Activated T-helper 2 cell treated with anti-CD3 and anti-CD28 coated beads, Interferon-gamma antibody, Interleukin-2, Interleukin-4, amounts not matched to agents 10 μg/mL and 5 μg/mL and 100 μg/mL, durations not matched to agents 14 hours and 24 hours and 36 hours (primary cell): ENCODE measurements around the gene SCRN2. TPM values are rescaled to one million over a fixed set of nuclear protein-coding genes. Genes with fewer than 3 reads are reported as not detected.
A peak's percentile ranks its signal among the peaks of the same experiment; 100 is the strongest.

Experiments
- DNase-seq: peaks from one replicate; pipeline ENCODE4 v3.0.0; 2021; ENCODE audit warnings: low spot score
- H3K27ac Mint-ChIP-seq: one replicate; pipeline ENCODE4 v1.8.0; 2021; ENCODE audit warnings: mixed read lengths
- H3K27me3 Mint-ChIP-seq: one replicate; pipeline ENCODE4 v1.8.0; 2021; ENCODE audit warnings: low read depth, mixed read lengths
- H3K36me3 Mint-ChIP-seq: one replicate; pipeline ENCODE4 v1.8.0; 2021; ENCODE audit warnings: low read depth, mixed read lengths
- H3K4me1 Mint-ChIP-seq: one replicate; pipeline ENCODE4 v1.8.0; 2021; ENCODE audit warnings: low read depth, mixed read lengths
- H3K4me3 Mint-ChIP-seq: one replicate; pipeline ENCODE4 v1.8.0; 2021; ENCODE audit warnings: low read depth, mild to moderate bottlenecking, moderate library complexity, mixed read lengths
- H3K9me3 Mint-ChIP-seq: one replicate; pipeline ENCODE4 v1.8.0; 2021; ENCODE audit warnings: mixed read lengths
- intact Hi-C: fragments of 100-400 bp; cut with micrococcal nuclease; formaldehyde crosslinking; loops from one replicate; pipeline ENCODE4 v1.15.1; 2023
- total RNA-seq: library from RNA; stranded (reverse); gene quantifications from 2 replicates; pipeline ENCODE4 v1.2.3, GENCODE V29; 2022

The SCRN2 gene
- total RNA-seq, 1 donor from 2014 or later = 27.5 TPM

DNA sequence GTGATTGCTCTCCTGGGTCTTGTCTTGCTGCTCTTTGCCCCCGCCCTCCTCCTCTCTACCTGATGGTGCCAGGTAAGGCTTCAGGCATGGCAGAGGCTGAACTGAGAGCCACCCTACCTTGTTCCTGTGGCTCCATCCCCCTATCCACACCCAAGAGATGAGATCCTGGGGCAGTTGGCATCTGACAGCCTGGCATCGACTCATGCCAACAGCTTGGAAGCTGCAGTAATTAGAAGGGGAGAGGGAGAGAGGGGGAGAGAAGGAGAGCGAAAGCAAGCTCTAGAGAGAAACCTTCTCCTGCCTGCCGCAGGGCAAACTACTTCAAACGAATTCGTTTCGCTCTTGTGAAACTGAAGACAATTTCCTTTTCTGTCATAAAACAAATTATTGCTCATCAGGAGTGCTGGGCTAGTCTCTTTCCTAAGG lies 23.7 kb upstream of the SCRN2 start:
- DNase-seq = no peak
- Mint-ChIP-seq H3K27me3 (peaks cover 16% of the 10 kb centered on the region), H3K4me3 (no peak overlapping the region), H3K4me1 (peaks cover 12% of the 10 kb centered on the region), H3K27ac (no peak overlapping the region), H3K36me3 (no peaks in the 10 kb centered on the region), H3K9me3 (no peaks in the 10 kb centered on the region)
- intact Hi-C loops = no loop called here

DNA sequence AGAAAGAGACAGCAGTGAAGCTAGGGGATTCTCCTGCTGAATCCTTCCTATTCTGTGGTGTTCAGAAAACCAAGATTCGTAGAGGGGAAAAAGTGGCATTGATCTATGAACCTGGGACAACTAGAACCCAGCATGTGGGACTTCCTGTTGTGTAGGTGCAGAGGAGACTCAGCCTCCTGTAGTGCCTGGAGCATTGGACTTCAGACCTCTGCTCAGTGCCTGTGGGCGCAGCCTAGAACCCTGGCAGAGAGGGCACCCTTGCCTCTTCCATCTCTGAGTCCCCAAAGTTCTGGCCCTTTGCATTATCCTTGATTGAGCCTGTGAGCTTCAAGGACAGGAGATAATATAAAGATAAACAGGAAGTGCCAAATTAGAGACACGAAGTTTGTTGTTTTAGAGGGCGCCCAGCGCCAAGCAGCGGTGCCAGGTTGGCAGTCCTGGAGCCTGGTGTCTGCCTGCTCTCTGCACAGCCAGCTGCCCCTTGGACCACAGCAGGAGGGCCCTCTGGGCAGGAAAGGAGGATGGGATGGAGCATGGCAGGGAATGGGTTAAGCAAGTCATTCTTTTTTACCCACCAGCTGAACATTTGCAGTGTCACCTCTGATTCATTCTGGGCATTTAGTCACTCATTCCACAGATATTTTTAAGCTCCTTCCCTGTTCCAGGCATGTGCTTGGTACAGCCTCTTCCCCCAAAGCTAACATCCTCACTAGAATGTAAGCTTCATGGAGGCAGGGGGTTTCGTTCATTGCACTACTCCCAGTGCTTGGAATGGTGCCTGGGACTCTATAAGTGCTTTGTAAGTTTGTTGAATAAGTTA lies 21.8 kb upstream of the SCRN2 start:
- H3K4me1 Mint-ChIP-seq = peaks cover 12% of the 10 kb centered on the region
- no peaks in the 10 kb centered on the region for H3K36me3 Mint-ChIP-seq
- H3K27ac Mint-ChIP-seq = no peak overlapping the region
- DNase-seq = no peak
- no peak overlapping the region for H3K4me3 Mint-ChIP-seq
- peaks cover 20% of the 10 kb centered on the region for H3K27me3 Mint-ChIP-seq
- no peaks in the 10 kb centered on the region for H3K9me3 Mint-ChIP-seq
- intact Hi-C loops = no loop called here

DNA sequence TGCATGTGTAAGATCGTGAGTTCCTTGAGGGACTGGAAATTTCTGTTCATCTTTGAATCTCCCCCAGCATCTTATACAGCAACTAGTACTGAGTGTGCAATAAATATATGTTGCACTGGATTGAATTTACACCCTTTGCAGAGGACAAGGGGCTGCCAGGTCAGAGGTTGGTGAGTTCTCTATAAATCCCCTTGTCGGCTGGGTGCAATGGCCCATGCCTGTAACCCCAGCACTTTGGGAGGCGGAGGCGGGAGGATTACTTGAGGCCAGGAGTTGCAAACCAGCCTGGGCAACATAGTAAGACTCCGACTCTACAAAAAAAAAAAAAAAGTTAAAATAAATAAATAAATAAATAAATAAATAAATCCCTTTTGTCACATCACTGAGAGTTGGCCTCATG lies 19.3 kb upstream of the SCRN2 start:
- H3K36me3 Mint-ChIP-seq = no peaks in the 10 kb centered on the region
- no peak overlapping the region for H3K27ac Mint-ChIP-seq
- DNase-seq = no peak
- H3K4me1 Mint-ChIP-seq = peaks cover 9% of the 10 kb centered on the region
- peaks cover 33% of the 10 kb centered on the region for H3K27me3 Mint-ChIP-seq
- H3K4me3 Mint-ChIP-seq = no peak overlapping the region
- no peaks in the 10 kb centered on the region for H3K9me3 Mint-ChIP-seq
- intact Hi-C loops = no loop called here

DNA sequence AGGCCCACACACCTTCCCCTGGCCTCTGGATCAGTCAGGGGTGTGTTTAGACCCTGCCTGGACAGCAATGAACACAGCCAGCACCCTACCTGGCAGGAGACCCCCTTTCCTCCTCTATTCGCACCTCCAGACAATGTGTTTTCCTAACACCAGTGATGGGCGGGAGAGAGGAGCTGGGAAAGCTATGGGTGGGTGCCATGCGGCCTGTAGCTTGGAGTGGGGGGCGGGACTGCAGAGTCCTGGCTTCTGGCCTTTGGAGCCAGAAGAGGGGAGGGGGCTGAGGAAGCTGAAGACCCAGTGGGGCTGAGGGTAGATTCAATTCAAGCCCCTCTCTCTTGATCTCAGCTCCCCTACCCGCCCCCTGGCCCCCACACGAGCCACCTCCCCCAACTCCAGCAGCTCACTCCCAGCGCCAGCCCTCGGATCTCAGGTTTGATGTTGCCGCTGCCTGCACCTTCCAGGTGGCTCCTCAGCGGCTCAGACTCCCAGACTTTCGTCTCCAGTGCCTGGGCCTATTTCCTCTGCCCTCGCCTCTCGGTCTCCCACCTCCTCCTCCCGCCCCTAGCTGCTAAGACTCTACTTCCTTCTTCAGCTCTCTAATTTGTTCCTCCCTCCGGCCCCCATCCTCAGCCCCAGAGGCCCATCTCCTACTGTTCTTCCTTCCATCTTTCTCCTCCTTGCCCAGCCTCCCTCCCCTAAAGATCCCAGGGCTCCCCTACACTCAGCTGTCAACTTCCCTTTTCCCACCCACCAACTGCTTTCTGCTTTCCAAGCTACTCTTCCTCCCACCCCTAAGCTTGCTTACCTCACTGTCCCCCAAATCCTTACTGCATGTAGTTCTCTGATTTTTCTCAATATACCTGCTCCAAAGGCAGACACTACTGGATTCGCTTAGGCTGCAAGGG lies 16.7 kb upstream of the SCRN2 start:
- Mint-ChIP-seq H3K4me3 (no peak overlapping the region), H3K27ac (no peak overlapping the region), H3K36me3 (no peaks in the 10 kb centered on the region), H3K4me1 (peaks cover 4% of the 10 kb centered on the region), H3K9me3 (no peaks in the 10 kb centered on the region), H3K27me3 (peaks cover 58% of the 10 kb centered on the region)
- intact Hi-C loops = no loop called here
- DNase-seq = no peak

DNA sequence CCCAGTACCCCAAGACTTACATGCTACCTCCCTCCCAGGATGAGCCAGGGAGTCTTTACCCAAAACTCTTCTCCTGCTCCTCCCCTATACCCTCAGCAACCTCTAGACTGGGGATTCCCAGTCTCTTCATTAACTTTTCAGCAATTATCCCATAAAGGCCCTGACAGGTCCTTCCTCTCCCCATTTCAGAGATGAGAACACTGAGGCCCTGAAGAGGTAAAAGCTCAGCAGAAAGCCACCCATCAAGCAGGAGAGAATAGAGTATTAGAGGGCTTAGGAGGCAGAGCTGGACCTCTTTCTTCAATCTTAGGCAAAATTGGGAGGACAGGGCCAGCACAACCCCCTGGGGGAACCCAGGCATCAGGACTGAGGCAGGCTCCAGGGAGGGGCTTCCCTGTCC lies 15.8 kb upstream of the SCRN2 start:
- Mint-ChIP-seq H3K27me3 (peaks cover 68% of the 10 kb centered on the region), H3K9me3 (no peaks in the 10 kb centered on the region), H3K27ac (no peak overlapping the region), H3K36me3 (no peaks in the 10 kb centered on the region), H3K4me3 (no peak overlapping the region), H3K4me1 (peaks cover 12% of the 10 kb centered on the region)
- no peak for DNase-seq
- intact Hi-C loops = no loop called here

DNA sequence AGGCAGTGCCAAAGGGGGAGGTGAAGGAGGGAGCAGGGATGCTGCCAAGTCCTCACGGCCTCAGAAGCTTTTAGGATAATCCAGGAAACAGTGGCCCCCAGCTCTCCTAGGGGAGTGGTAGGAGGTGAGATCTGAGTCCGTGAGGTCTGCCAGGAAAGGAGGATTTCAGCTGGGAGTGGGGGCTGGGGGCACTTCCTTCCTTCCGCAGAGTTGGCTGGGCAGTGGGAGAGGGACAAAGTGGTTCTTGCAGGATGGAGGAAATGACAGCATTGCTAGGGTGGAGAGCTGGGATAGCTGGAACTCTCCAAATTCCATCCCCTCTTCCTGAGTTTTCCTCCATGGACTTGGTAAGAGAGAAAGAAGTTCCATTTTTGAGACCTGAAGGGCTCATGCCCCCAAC lies 14.7 kb upstream of the SCRN2 start:
- Mint-ChIP-seq H3K4me1 (peaks cover 15% of the 10 kb centered on the region), H3K4me3 (no peak overlapping the region), H3K9me3 (no peaks in the 10 kb centered on the region), H3K27me3 (peaks cover 74% of the 10 kb centered on the region), H3K36me3 (no peaks in the 10 kb centered on the region), H3K27ac (no peak overlapping the region)
- intact Hi-C loops = no loop called here
- no peak for DNase-seq

DNA sequence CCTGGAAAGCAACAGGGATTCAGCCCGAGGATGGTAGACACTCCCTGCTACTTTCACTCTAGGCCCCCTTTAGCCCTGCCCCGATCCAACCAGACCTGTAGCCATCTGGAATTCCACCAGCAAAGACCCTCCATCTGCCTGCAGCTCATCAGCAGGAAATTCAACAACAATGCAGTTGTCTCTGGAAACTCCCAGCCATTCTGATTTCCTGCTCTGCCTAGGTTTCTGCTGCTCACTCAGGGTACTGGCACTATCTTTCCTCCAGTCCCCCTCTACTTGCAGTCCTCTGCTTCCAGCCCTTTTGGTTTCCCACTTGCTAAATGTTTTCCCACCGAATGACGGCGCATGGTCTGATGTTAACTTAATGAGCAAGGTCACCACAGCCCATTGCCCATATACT lies 12.5 kb upstream of the SCRN2 start:
- H3K9me3 Mint-ChIP-seq = no peaks in the 10 kb centered on the region
- no peaks in the 10 kb centered on the region for H3K36me3 Mint-ChIP-seq
- H3K4me1 Mint-ChIP-seq = peaks cover 21% of the 10 kb centered on the region

GRCh38 chr17:47852113-47852949 lies 11.3 kb upstream of the SCRN2 start:
- intact Hi-C loops = no loop called here
- no peak overlapping the region for H3K27ac Mint-ChIP-seq
- peaks cover 21% of the 10 kb centered on the region for H3K4me1 Mint-ChIP-seq
- no peaks in the 10 kb centered on the region for H3K9me3 Mint-ChIP-seq
- H3K4me3 Mint-ChIP-seq = no peak overlapping the region
- peaks cover 85% of the 10 kb centered on the region for H3K27me3 Mint-ChIP-seq
- no peaks in the 10 kb centered on the region for H3K36me3 Mint-ChIP-seq
- no peak for DNase-seq

More for the DNA sequence above, 12.5 kb upstream of the SCRN2 start:
- H3K4me3 Mint-ChIP-seq = no peak overlapping the region
- no peak overlapping the region for H3K27ac Mint-ChIP-seq
- H3K27me3 Mint-ChIP-seq = peaks cover 85% of the 10 kb centered on the region
- intact Hi-C loops = no loop called here
- DNase-seq = no peak

DNA sequence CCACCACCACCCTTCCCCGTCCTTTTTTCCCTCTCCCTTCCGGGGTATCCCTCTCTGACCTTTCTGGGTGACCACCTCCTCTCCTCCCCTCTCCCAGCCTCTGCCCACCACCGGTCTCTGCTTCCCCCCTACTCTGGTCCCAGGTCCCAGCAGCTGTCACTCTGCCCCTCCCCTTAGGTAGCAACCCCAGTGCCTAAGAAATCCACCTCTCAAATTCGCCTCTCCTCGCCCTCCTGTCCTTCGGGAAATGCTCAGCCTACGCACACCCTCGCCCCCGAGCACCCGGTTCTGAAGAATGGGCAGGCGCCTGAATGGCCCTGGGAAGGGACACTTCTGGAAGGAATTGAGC lies 10.7 kb upstream of the SCRN2 start:
- DNase-seq = no peak
- Mint-ChIP-seq H3K27me3 (peaks cover 87% of the 10 kb centered on the region), H3K4me1 (peaks cover 21% of the 10 kb centered on the region), H3K36me3 (no peaks in the 10 kb centered on the region), H3K4me3 (no peak overlapping the region), H3K27ac (no peak overlapping the region), H3K9me3 (no peaks in the 10 kb centered on the region)
- intact Hi-C loops = loop anchor here (2.0 kb wide), 1 partner anchor 39 kb away; no protein-coding TSS in a partner anchor

DNA sequence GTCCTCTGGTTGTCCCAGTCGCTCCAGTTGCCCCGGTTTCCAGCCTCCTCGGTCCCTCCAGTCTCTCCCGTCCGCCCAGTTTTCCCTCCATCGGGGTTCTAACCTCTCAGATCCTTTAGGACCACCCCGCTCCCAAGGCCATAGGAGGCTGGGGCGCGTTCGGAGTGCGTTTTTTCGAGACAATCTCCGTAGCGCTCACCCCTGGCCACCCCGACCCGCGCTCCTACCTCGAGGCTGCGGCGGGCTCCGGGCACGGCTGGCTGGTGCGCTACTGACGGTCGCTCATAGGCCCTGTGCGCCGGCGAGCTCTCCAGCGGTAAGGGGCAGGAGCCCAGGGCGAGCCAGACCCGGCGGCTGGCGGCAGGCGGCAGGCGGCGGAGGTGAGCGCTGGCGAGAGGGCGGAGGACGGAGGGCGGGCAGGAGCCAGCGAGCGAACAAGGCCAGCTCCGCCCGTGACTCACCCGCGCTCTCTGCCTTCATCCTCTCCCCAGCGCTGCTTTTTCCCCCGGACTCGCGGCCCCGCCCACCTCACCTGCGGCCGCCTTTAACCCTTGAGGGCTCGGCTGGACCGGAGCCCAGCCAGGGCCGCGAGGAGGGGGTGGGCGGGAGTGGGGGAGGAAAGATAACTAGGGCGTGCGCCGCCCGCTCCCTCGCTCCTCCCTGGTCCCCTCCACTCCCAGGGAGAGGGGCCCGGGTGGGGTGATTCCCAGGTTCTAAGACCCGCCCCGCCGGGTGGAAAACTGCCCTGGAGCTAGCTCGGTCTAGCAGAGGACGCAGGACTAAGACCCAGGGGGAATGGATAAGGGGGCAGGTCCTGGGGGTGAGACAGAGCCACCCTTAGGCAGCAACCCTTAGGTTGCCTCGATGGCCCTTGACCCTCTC lies 9.9 kb upstream of the SCRN2 start, which contains the start of gene SP6:
Gene SP6 (minus strand): TSS at position 472 of the 882 bp plus-strand sequence. CDS start 2,734 bp downstream, outside the sequence.
- Mint-ChIP-seq H3K36me3 (no peaks in the 10 kb centered on the region), H3K27ac (no peak within 1 kb of the TSS), H3K4me1 (peaks cover 21% of the 10 kb centered on the region), H3K4me3 (peak within 1 kb of the TSS; percentile 19), H3K27me3 (peaks cover 87% of the 10 kb centered on the region), H3K9me3 (no peaks in the 10 kb centered on the region)
- DNase-seq = peak; percentile 42
- intact Hi-C loops = loop anchor here (2.0 kb wide), 1 partner anchor 40 kb away; no protein-coding TSS in a partner anchor

DNA sequence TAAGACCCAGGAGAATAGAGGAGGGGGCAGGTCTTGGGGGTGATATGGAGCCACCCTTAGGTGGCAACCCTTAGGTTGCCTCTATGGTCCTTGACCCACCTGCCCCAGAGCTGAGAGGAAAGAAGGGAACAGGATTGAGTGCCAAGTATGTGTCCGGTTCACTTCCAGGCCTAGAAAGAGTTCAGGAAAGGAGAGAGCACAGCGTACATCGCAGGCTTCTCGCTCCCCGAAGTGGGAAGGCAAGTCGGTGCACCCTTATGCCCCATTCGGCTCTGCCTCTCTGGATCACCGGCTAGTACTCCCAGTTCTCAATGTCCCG lies 9.3 kb upstream of the SCRN2 start:
- peaks cover 88% of the 10 kb centered on the region for H3K27me3 Mint-ChIP-seq
- DNase-seq = no peak
- intact Hi-C loops = loop anchor here (2.0 kb wide), 1 partner anchor 40 kb away; no protein-coding TSS in a partner anchor
- H3K4me3 Mint-ChIP-seq = peak overlapping the region; percentile 19
- H3K4me1 Mint-ChIP-seq = peaks cover 21% of the 10 kb centered on the region
- H3K27ac Mint-ChIP-seq = no peak overlapping the region
- no peaks in the 10 kb centered on the region for H3K36me3 Mint-ChIP-seq
- H3K9me3 Mint-ChIP-seq = no peaks in the 10 kb centered on the region

GRCh38 chr17:47848198-47848513 lies 7.1 kb upstream of the SCRN2 start:
- Mint-ChIP-seq H3K36me3 (no peaks in the 10 kb centered on the region), H3K27ac (no peak overlapping the region), H3K4me3 (no peak overlapping the region), H3K27me3 (peaks cover 79% of the 10 kb centered on the region), H3K4me1 (peaks cover 18% of the 10 kb centered on the region), H3K9me3 (no peaks in the 10 kb centered on the region)
- no peak for DNase-seq
- intact Hi-C loops = no loop called here
